ENCODE measurements around the gene UBB. TPM values are rescaled to one million over a fixed set of nuclear protein-coding genes. Genes with fewer than 3 reads are reported as not detected.

UBB gene
- total RNA-seq, 2 donors from 2014 or later = 520 to 686 TPM

- DNase-seq (ENCODE audit: low spot score) (no peak), ATAC-seq (ENCODE audit: insufficient number of reproducible peaks, low FRiP score, low read depth) (peak; percentile 73)
- TF ChIP-seq CTCF (IDR thresholded peaks at IDR 0.05) = no peak
- Histone ChIP-seq H3K9me3 (no peaks in the 10 kb centered on the region), H3K27ac (peak overlapping the region; percentile 90 to 93), H3K4me1 (ENCODE audit: control insufficient read depth in 1 of 2, low read depth in 2 of 2) (peaks cover 21 to 42% of the 10 kb centered on the region in 2 donors), H3K36me3 (peaks cover 2% of the 10 kb centered on the region), H3K4me3 (peak overlapping the region; percentile 1), H3K27me3 (replicated peaks; ENCODE audit: insufficient read depth) (no peaks in the 10 kb centered on the region)
These were observed 38.4 kb downstream of the UBB start for GRCh38 chr17:16419074-16419928.

- no peaks in the 10 kb centered on the region for H3K9me3 ChIP-seq
- DNase-seq (ENCODE audit: low spot score) (no peak), ATAC-seq (ENCODE audit: insufficient number of reproducible peaks, low FRiP score, low read depth) (no peak)
- no peaks in the 10 kb centered on the region for H3K27me3 ChIP-seq (replicated peaks; ENCODE audit: insufficient read depth)
- no peak for TF ChIP-seq CTCF (IDR thresholded peaks at IDR 0.05)
- H3K4me1 ChIP-seq (ENCODE audit: control insufficient read depth in 1 of 2, low read depth in 2 of 2) = peaks cover 21 to 42% of the 10 kb centered on the region in 2 donors
- peaks cover 2% of the 10 kb centered on the region for H3K36me3 ChIP-seq
- H3K27ac ChIP-seq = peak overlapping the region; percentile 90 to 93
- H3K4me3 ChIP-seq = peak overlapping the region; percentile 1
These were observed 39.0 kb downstream of the UBB start for GRCh38 chr17:16419929-16420271.

- ATAC-seq (ENCODE audit: insufficient number of reproducible peaks, low FRiP score, low read depth) (no peak), DNase-seq (ENCODE audit: low spot score) (no peak)
- no peak for TF ChIP-seq CTCF (IDR thresholded peaks at IDR 0.05)
- peaks cover 21 to 34% of the 10 kb centered on the region in 2 donors for H3K4me1 ChIP-seq (ENCODE audit: control insufficient read depth in 1 of 2, low read depth in 2 of 2)
- H3K9me3 ChIP-seq = no peaks in the 10 kb centered on the region
- H3K4me3 ChIP-seq = no peak overlapping the region
- H3K36me3 ChIP-seq = peaks cover 2% of the 10 kb centered on the region
- H3K27me3 ChIP-seq (replicated peaks; ENCODE audit: insufficient read depth) = no peaks in the 10 kb centered on the region
- H3K27ac ChIP-seq = no peak overlapping the region
These were observed 41.5 kb downstream of the UBB start for GRCh38 chr17:16422416-16422815.

GRCh38 chr17:16423226-16423872, 42.5 kb downstream of the UBB start:
- H3K27ac ChIP-seq = no peak overlapping the region
- ATAC-seq (ENCODE audit: insufficient number of reproducible peaks, low FRiP score, low read depth) (no peak), DNase-seq (ENCODE audit: low spot score) (no peak)
- H3K4me3 ChIP-seq = no peak overlapping the region
- no peaks in the 10 kb centered on the region for H3K27me3 ChIP-seq (replicated peaks; ENCODE audit: insufficient read depth)
- H3K36me3 ChIP-seq = peaks cover 2% of the 10 kb centered on the region
- no peaks in the 10 kb centered on the region for H3K9me3 ChIP-seq
- TF ChIP-seq CTCF (IDR thresholded peaks at IDR 0.05) = no peak
- H3K4me1 ChIP-seq (ENCODE audit: control insufficient read depth in 1 of 2, low read depth in 2 of 2) = peaks cover 14 to 25% of the 10 kb centered on the region in 2 donors

- DNase-seq (ENCODE audit: low spot score) = no peak
- H3K36me3 ChIP-seq = peaks cover 2% of the 10 kb centered on the region
- no peak for ATAC-seq (ENCODE audit: insufficient number of reproducible peaks, low FRiP score, low read depth)
These were observed 44.3 kb downstream of the UBB start for GRCh38 chr17:16425202-16425601.

More at GRCh38 chr17:16425202-16425601, 44.3 kb downstream of the UBB start:
- Histone ChIP-seq H3K4me3 (no peak overlapping the region), H3K4me1 (ENCODE audit: control insufficient read depth in 1 of 2, low read depth in 2 of 2) (peaks cover 0 to 6% of the 10 kb centered on the region in 2 donors), H3K9me3 (no peaks in the 10 kb centered on the region), H3K27me3 (replicated peaks; ENCODE audit: insufficient read depth) (no peaks in the 10 kb centered on the region), H3K27ac (no peak overlapping the region)
- no peak for TF ChIP-seq CTCF (IDR thresholded peaks at IDR 0.05)
